HEK293T (cell line): ENCODE measurements around the gene C1orf174.

Experiments used
- ARNT ChIP-seq: fragments of 450-650 bp; IDR thresholded peaks from 2 replicates; pipeline ENCODE4 v1.6.1; 2017; ENCODE audit warnings: mild to moderate bottlenecking
- BHLHE40 ChIP-seq: fragments of 450-650 bp; IDR thresholded peaks from 2 replicates; pipeline ENCODE4 v1.6.1; 2016; ENCODE audit warnings: mild to moderate bottlenecking, moderate library complexity, borderline replicate concordance

- TF ChIP-seq BHLHE40 (no peak), ARNT (no peak)
These were observed 58.6 kb downstream of the C1orf174 start for GRCh38 chr1:3841491-3841890.
